ENCODE measurements around the gene FAM168A. TPM values are rescaled to one million over a fixed set of nuclear protein-coding genes. Genes with fewer than 3 reads are reported as not detected.
A peak's percentile ranks its signal among the peaks of the same experiment; 100 is the strongest.

The FAM168A gene
- 14.2 and 17.3 TPM in 2 replicates for total RNA-seq

- H3K4me3 ChIP-seq (ENCODE audit: low read depth, low read length) = peak within 1 kb of the TSS; percentile 92
- H3K36me3 ChIP-seq (ENCODE audit: control insufficient read depth, insufficient read depth, low read length) = no peaks in the 10 kb centered on the region
- no peaks in the 10 kb centered on the region for H3K27me3 ChIP-seq (ENCODE audit: control insufficient read depth, insufficient read depth, low read length)
- DNase-seq (ENCODE audit: low read depth) = peak; percentile 94
- no peak for TF ChIP-seq CTCF (IDR thresholded peaks at IDR 0.05; ENCODE audit: insufficient read depth, low read length, poor library complexity, severe bottlenecking)
Observed at GRCh38 chr11:73597956-73598718, at the start of gene FAM168A. Gene FAM168A (minus strand): TSS chr11:73598112. CDS start chr11:73468474, 129,638 bp downstream.

GRCh38 chr11:73647459-73648100 lies 49.7 kb upstream of the FAM168A start:
- peak; percentile 73 for DNase-seq (ENCODE audit: low read depth)
- Histone ChIP-seq H3K36me3 (ENCODE audit: control insufficient read depth, insufficient read depth, low read length) (no peaks in the 10 kb centered on the region), H3K4me3 (ENCODE audit: low read depth, low read length) (peak overlapping the region; percentile 0), H3K27me3 (ENCODE audit: control insufficient read depth, insufficient read depth, low read length) (no peaks in the 10 kb centered on the region)
- TF ChIP-seq CTCF (IDR thresholded peaks at IDR 0.05; ENCODE audit: insufficient read depth, low read length, poor library complexity, severe bottlenecking) = no peak

GRCh38 chr11:73645972-73646631 lies 48.2 kb upstream of the FAM168A start, which contains the start of gene PLEKHB1:
Gene PLEKHB1 (plus strand): TSS chr11:73646581. CDS start chr11:73646609, 28 bp downstream.
- no peaks in the 10 kb centered on the region for H3K36me3 ChIP-seq (ENCODE audit: control insufficient read depth, insufficient read depth, low read length)
- DNase-seq (ENCODE audit: low read depth) = no peak
- no peak for TF ChIP-seq CTCF (IDR thresholded peaks at IDR 0.05; ENCODE audit: insufficient read depth, low read length, poor library complexity, severe bottlenecking)
- H3K4me3 ChIP-seq (ENCODE audit: low read depth, low read length) = no peak within 1 kb of the TSS
- no peaks in the 10 kb centered on the region for H3K27me3 ChIP-seq (ENCODE audit: control insufficient read depth, insufficient read depth, low read length)

GRCh38 chr11:73645121-73645969 lies 47.4 kb upstream of the FAM168A start:
- H3K4me3 ChIP-seq (ENCODE audit: low read depth, low read length) = no peak overlapping the region
- no peak for TF ChIP-seq CTCF (IDR thresholded peaks at IDR 0.05; ENCODE audit: insufficient read depth, low read length, poor library complexity, severe bottlenecking)

GRCh38 chr11:73641668-73642067 lies 43.8 kb upstream of the FAM168A start:
- H3K36me3 ChIP-seq (ENCODE audit: control insufficient read depth, insufficient read depth, low read length) = no peaks in the 10 kb centered on the region
- TF ChIP-seq CTCF (IDR thresholded peaks at IDR 0.05; ENCODE audit: insufficient read depth, low read length, poor library complexity, severe bottlenecking) = no peak
- DNase-seq (ENCODE audit: low read depth) = no peak
- no peaks in the 10 kb centered on the region for H3K27me3 ChIP-seq (ENCODE audit: control insufficient read depth, insufficient read depth, low read length)
- no peak overlapping the region for H3K4me3 ChIP-seq (ENCODE audit: low read depth, low read length)

More at GRCh38 chr11:73645121-73645969, 47.4 kb upstream of the FAM168A start:
- Histone ChIP-seq H3K27me3 (ENCODE audit: control insufficient read depth, insufficient read depth, low read length) (no peaks in the 10 kb centered on the region), H3K36me3 (ENCODE audit: control insufficient read depth, insufficient read depth, low read length) (no peaks in the 10 kb centered on the region)
- DNase-seq (ENCODE audit: low read depth) = no peak
